ENCODE measurements around the gene UBE2I.

Gene UBE2I

DNA sequence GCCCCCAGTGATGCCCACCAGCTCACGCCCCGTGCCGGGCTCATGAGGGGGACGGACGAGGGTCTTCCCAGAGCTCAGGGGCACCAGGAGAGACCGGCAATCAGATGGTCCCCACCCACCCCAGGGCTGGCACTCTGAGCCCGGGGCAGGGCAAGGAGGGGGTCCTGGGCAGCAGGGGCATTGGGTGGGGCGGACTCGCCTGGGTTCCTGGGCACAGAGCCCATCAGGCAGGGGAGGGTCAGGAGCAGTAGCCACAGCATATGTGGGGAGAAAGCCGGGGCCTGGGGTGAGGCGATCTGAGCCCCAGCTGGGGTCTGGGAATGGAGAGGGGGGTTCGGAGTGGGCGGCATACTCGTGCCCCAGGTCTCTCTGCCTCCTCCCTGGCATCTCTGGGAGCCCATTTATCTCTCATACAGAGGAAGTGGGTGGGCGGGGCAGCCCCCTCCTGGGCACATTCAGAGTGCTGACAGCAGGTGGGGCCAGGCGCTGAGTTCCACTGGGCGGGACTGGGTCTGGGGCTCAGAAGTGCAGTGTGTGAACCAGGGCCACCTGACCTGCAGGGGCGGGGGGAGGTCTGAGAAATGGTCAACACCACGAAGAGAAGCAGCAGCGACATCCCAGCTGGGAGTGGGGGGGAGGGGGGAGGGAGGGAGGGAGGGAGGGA is 20.5 kb upstream of the UBE2I start:
- no peak overlapping the region for H3K9ac ChIP-seq (ENCODE audit: low read length)

GRCh38 chr16:1289477-1289866 is 20.0 kb upstream of the UBE2I start:
- no peak overlapping the region for H2AFZ ChIP-seq (ENCODE audit: low read depth, low read length, severe bottlenecking)
- H3K27me3 ChIP-seq (ENCODE audit: low read length), result no peaks in the 10 kb centered on the region
- H3K9ac ChIP-seq (ENCODE audit: low read length), result no peak overlapping the region
- no peaks in the 10 kb centered on the region for H3K9me2 ChIP-seq (replicated peaks; ENCODE audit: insufficient read depth, low read length)
- no peak overlapping the region for H3K4me2 ChIP-seq (ENCODE audit: low read depth, low read length, poor library complexity, severe bottlenecking)
- H3K9me3 ChIP-seq (ENCODE audit: insufficient read depth, low read length), result no peaks in the 10 kb centered on the region
- no peaks in the 10 kb centered on the region for H3K79me2 ChIP-seq (ENCODE audit: insufficient read depth, low read length)
- no peaks in the 10 kb centered on the region for H3F3A ChIP-seq (ENCODE audit: insufficient read depth)
- H3K27ac ChIP-seq (ENCODE audit: low read depth, low read length), result no peak overlapping the region
- H3K36me3 ChIP-seq (ENCODE audit: low read length), result no peaks in the 10 kb centered on the region
- TF ChIP-seq CTCF (IDR thresholded peaks at IDR 0.05; ENCODE audit: insufficient read depth, low read length, poor library complexity, severe bottlenecking) (no peak), EZH2phosphoT487 (conservative IDR thresholded peaks at IDR 0.05; ENCODE audit: low read length) (no peak)
- H3K4me3 ChIP-seq (ENCODE audit: insufficient read depth, low read length, poor library complexity, severe bottlenecking), result no peak overlapping the region
- no peaks in the 10 kb centered on the region for H4K20me1 ChIP-seq (ENCODE audit: low read depth, low read length)

More for the DNA sequence above, 20.5 kb upstream of the UBE2I start:
- H3K27ac ChIP-seq (ENCODE audit: low read depth, low read length), result no peak overlapping the region
- H3K4me3 ChIP-seq (ENCODE audit: insufficient read depth, low read length, poor library complexity, severe bottlenecking), result no peak overlapping the region
- H3K9me3 ChIP-seq (ENCODE audit: insufficient read depth, low read length), result no peaks in the 10 kb centered on the region
- no peak overlapping the region for H3K4me2 ChIP-seq (ENCODE audit: low read depth, low read length, poor library complexity, severe bottlenecking)
- no peaks in the 10 kb centered on the region for H3K36me3 ChIP-seq (ENCODE audit: low read length)
- no peak for TF ChIP-seq EZH2phosphoT487 (conservative IDR thresholded peaks at IDR 0.05; ENCODE audit: low read length)
- TF ChIP-seq CTCF (IDR thresholded peaks at IDR 0.05; ENCODE audit: insufficient read depth, low read length, poor library complexity, severe bottlenecking), result no peak
- H3K27me3 ChIP-seq (ENCODE audit: low read length), result no peaks in the 10 kb centered on the region
- H3K9me2 ChIP-seq (replicated peaks; ENCODE audit: insufficient read depth, low read length), result no peaks in the 10 kb centered on the region
- H3F3A ChIP-seq (ENCODE audit: insufficient read depth), result no peaks in the 10 kb centered on the region
- H3K79me2 ChIP-seq (ENCODE audit: insufficient read depth, low read length), result no peaks in the 10 kb centered on the region
- no peak overlapping the region for H2AFZ ChIP-seq (ENCODE audit: low read depth, low read length, severe bottlenecking)
- H4K20me1 ChIP-seq (ENCODE audit: low read depth, low read length), result no peaks in the 10 kb centered on the region

GRCh38 chr16:1290063-1290501 is 19.4 kb upstream of the UBE2I start:
- H3K79me2 ChIP-seq (ENCODE audit: insufficient read depth, low read length), result no peaks in the 10 kb centered on the region
- no peak overlapping the region for H2AFZ ChIP-seq (ENCODE audit: low read depth, low read length, severe bottlenecking)
- H3K36me3 ChIP-seq (ENCODE audit: low read length), result no peaks in the 10 kb centered on the region
- no peak overlapping the region for H3K27ac ChIP-seq (ENCODE audit: low read depth, low read length)
- no peaks in the 10 kb centered on the region for H3K9me2 ChIP-seq (replicated peaks; ENCODE audit: insufficient read depth, low read length)
- H3K4me3 ChIP-seq (ENCODE audit: insufficient read depth, low read length, poor library complexity, severe bottlenecking), result no peak overlapping the region
- H3K4me2 ChIP-seq (ENCODE audit: low read depth, low read length, poor library complexity, severe bottlenecking), result no peak overlapping the region
- no peaks in the 10 kb centered on the region for H3K9me3 ChIP-seq (ENCODE audit: insufficient read depth, low read length)
- H3K27me3 ChIP-seq (ENCODE audit: low read length), result no peaks in the 10 kb centered on the region
- H3F3A ChIP-seq (ENCODE audit: insufficient read depth), result no peaks in the 10 kb centered on the region
- H4K20me1 ChIP-seq (ENCODE audit: low read depth, low read length), result no peaks in the 10 kb centered on the region
- no peak overlapping the region for H3K9ac ChIP-seq (ENCODE audit: low read length)
- TF ChIP-seq CTCF (IDR thresholded peaks at IDR 0.05; ENCODE audit: insufficient read depth, low read length, poor library complexity, severe bottlenecking) (no peak), EZH2phosphoT487 (conservative IDR thresholded peaks at IDR 0.05; ENCODE audit: low read length) (no peak)

All from SU-DHL-6 (cell line).